H1 (cell line): ENCODE results near the gene FGF14. TPM values are rescaled to one million over a fixed set of nuclear protein-coding genes. Genes with fewer than 3 reads are reported as not detected.

Source experiments
- CTCF ChIA-PET: fragments of 300-600 bp; sonication (Branson Sonifier 250); formaldehyde crosslinking; loops from one replicate; lab custom pipeline; 2021; ENCODE audit not compliant: partially characterized antibody; lab: Charles Lee
- POLR2A ChIA-PET: fragments of 300-600 bp; sonication (Branson Sonifier 250); formaldehyde crosslinking; loops from one replicate; lab custom pipeline; 2021; ENCODE audit warnings: inconsistent platforms; ENCODE audit not compliant: partially characterized antibody; lab: Charles Lee
- DNase-seq, 2 experiments: peaks; one replicate each; pipeline versions ENCODE4 v3.0.0 to v3.0.0-alpha.2; 2010 to 2022; ENCODE audit warnings: low spot score in 2 of 2, low read depth in 1 of 2, mixed read lengths in 1 of 2
- FAIRE-seq: peaks from 2 replicates; lab custom pipeline; 2011; peaks lifted over from hg19 to GRCh38; lab: Jason Lieb, UNC
- H2AFZ ChIP-seq: 2 replicates; pipeline ENCODE4 v1.8.1; 2012; ENCODE audit warnings: low read length, inconsistent platforms
- H2AK5ac ChIP-seq: 2 replicates; pipeline ENCODE4 v1.6.1; 2013; ENCODE audit warnings: low read depth, low read length
- H2BK120ac ChIP-seq: replicated peaks from 2 replicates; pipeline ENCODE3; 2013; ENCODE audit warnings: low read depth, low read length, inconsistent platforms
- H2BK12ac ChIP-seq: 2 replicates; pipeline ENCODE4 v1.6.1; 2013; ENCODE audit warnings: low read depth, low read length
- H2BK15ac ChIP-seq: 2 replicates; pipeline ENCODE4 v1.6.1; 2013; ENCODE audit warnings: low read length
- H2BK20ac ChIP-seq: 2 replicates; pipeline ENCODE4 v1.6.1; 2013; ENCODE audit warnings: low read length
- H2BK5ac ChIP-seq: 2 replicates; pipeline ENCODE4 v1.6.1; 2013; ENCODE audit warnings: low read depth, low read length
- H3K14ac ChIP-seq: 2 replicates; pipeline ENCODE4 v1.6.1; 2013; ENCODE audit warnings: inconsistent platforms; ENCODE audit not compliant: insufficient read length
- H3K18ac ChIP-seq: 2 replicates; pipeline ENCODE4 v1.6.1; 2013; ENCODE audit warnings: low read length; ENCODE audit errors: extremely low read depth
- H3K23ac ChIP-seq: 2 replicates; pipeline ENCODE4 v1.6.1; 2013; ENCODE audit warnings: inconsistent platforms; ENCODE audit not compliant: insufficient read length
- H3K23me2 ChIP-seq: 2 replicates; pipeline ENCODE4 v1.6.1; 2013; ENCODE audit warnings: low read depth, low read length
- H3K27ac ChIP-seq: 2 replicates; pipeline ENCODE4 v1.6.1; 2011; ENCODE audit warnings: low read depth, low read length, inconsistent platforms
- H3K27me3 ChIP-seq, 4 experiments: replicated peaks in 1 of 4; 1 replicate in 1 of 4; 2 replicates in 3 of 4; pipeline versions ENCODE4 v1.6.1 to v1.8.1; 2011 to 2013; ENCODE audit warnings: low read length in 3 of 4, mild to moderate bottlenecking in 3 of 4, inconsistent platforms in 2 of 4, mixed read lengths in 2 of 4, moderate library complexity in 1 of 4; ENCODE audit not compliant: control insufficient read depth in 3 of 4, insufficient read depth in 3 of 4; ENCODE audit errors: extremely low read depth in 1 of 4
- H3K36me3 ChIP-seq, 4 experiments: 2 replicates each; pipeline versions ENCODE4 v1.6.1 to v1.8.1; 2011 to 2013; ENCODE audit warnings: mild to moderate bottlenecking in 4 of 4, low read length in 3 of 4, moderate library complexity in 2 of 4, control low read depth in 1 of 4, inconsistent platforms in 1 of 4; ENCODE audit not compliant: insufficient read depth in 4 of 4, control insufficient read depth in 2 of 4
- H3K4ac ChIP-seq: replicated peaks from 2 replicates; pipeline ENCODE3; 2013; ENCODE audit warnings: low read length, low read depth, mixed read lengths, inconsistent platforms; ENCODE audit not compliant: insufficient read length
- H3K4me1 ChIP-seq, 4 experiments: replicated peaks in 1 of 4; 1 replicate in 1 of 4; 2 replicates in 3 of 4; pipeline versions ENCODE4 v1.6.1 to v1.8.1; 2011 to 2013; ENCODE audit warnings: low read length in 3 of 4, inconsistent platforms in 2 of 4, mixed read lengths in 1 of 4; ENCODE audit not compliant: insufficient read depth in 4 of 4, control insufficient read depth in 3 of 4
- H3K4me2 ChIP-seq, 2 experiments: 2 replicates each; pipeline versions ENCODE4 v1.6.1 to v1.8.1; 2011 to 2013; ENCODE audit warnings: low read depth in 2 of 2, low read length in 2 of 2, control low read depth in 1 of 2, inconsistent platforms in 1 of 2, mild to moderate bottlenecking in 1 of 2; ENCODE audit not compliant: insufficient read depth in 1 of 2
- H3K4me3 ChIP-seq, 4 experiments: fragments of 200-600, 300-600 bp in 1 of 4; sonication (generic), shearing (Covaris generic), sonication (Bioruptor Twin) in 1 of 4; 2 replicates each; pipeline versions ENCODE4 v1.5.1 to v1.8.1; 2011 to 2016; ENCODE audit warnings: low read length in 4 of 4, low read depth in 3 of 4, control low read depth in 2 of 4, inconsistent platforms in 2 of 4, mild to moderate bottlenecking in 2 of 4, mixed read lengths in 1 of 4, moderate library complexity in 1 of 4; ENCODE audit not compliant: insufficient read depth in 2 of 4; ENCODE audit errors: extremely low read depth in 1 of 4
- H3K56ac ChIP-seq: replicated peaks from 2 replicates; pipeline ENCODE3; 2013; ENCODE audit warnings: low read depth, mild to moderate bottlenecking, mixed read lengths, low read length, inconsistent platforms; ENCODE audit not compliant: insufficient read length
- H3K79me1 ChIP-seq: 2 replicates; pipeline ENCODE4 v1.6.1; 2013; ENCODE audit warnings: low read depth, low read length, control low read depth
- H3K79me2 ChIP-seq, 2 experiments: 2 replicates each; pipeline versions ENCODE4 v1.6.1 to v1.8.1; 2012 to 2013; ENCODE audit warnings: low read length in 2 of 2, mild to moderate bottlenecking in 2 of 2, inconsistent platforms in 1 of 2; ENCODE audit not compliant: insufficient read depth in 2 of 2, control insufficient read depth in 1 of 2
- H3K9ac ChIP-seq, 4 experiments: replicated peaks in 1 of 4; 1 replicate in 1 of 4; 2 replicates in 3 of 4; pipeline versions ENCODE4 v1.6.1 to v1.8.1; 2011 to 2013; ENCODE audit warnings: low read depth in 3 of 4, low read length in 3 of 4, control low read depth in 2 of 4, mild to moderate bottlenecking in 2 of 4, moderate library complexity in 2 of 4, inconsistent platforms in 1 of 4; ENCODE audit errors: extremely low read depth in 1 of 4
- H3K9me3 ChIP-seq, 2 experiments: 2 replicates each; pipeline versions ENCODE4 v1.6.1 to v1.8.1; 2012 to 2013; ENCODE audit warnings: mild to moderate bottlenecking in 2 of 2, moderate library complexity in 2 of 2, control low read depth in 1 of 2, inconsistent platforms in 1 of 2, low read depth in 1 of 2, low read length in 1 of 2, mixed read lengths in 1 of 2; ENCODE audit not compliant: insufficient read depth in 2 of 2
- H4K20me1 ChIP-seq, 2 experiments: replicated peaks in 1 of 2; 2 replicates each; pipeline versions ENCODE3 to v1.8.1; 2011 to 2013; ENCODE audit warnings: inconsistent platforms in 2 of 2, low read length in 2 of 2, mild to moderate bottlenecking in 1 of 2; ENCODE audit not compliant: insufficient read depth in 2 of 2, control insufficient read depth in 1 of 2
- H4K5ac ChIP-seq: 2 replicates; pipeline ENCODE4 v1.6.1; 2013; ENCODE audit warnings: low read length, low read depth, mixed read lengths, inconsistent platforms; ENCODE audit not compliant: insufficient read length
- H4K8ac ChIP-seq: 2 replicates; pipeline ENCODE4 v1.8.0; 2013; ENCODE audit warnings: mild to moderate bottlenecking, moderate library complexity, low read length, inconsistent platforms; ENCODE audit not compliant: insufficient read depth; ENCODE audit errors: extremely low read depth
- H4K91ac ChIP-seq: replicated peaks from 2 replicates; pipeline ENCODE3; 2013; ENCODE audit warnings: low read length, mixed read lengths, inconsistent platforms; ENCODE audit not compliant: insufficient read length
- ATF3 ChIP-seq: IDR thresholded peaks from 2 replicates; pipeline ENCODE4 v1.6.1; 2011; ENCODE audit warnings: low read depth, mild to moderate bottlenecking, low read length; ENCODE audit not compliant: insufficient read depth
- BRCA1 ChIP-seq: IDR thresholded peaks from 2 replicates; pipeline ENCODE4 v1.6.1; 2012; ENCODE audit warnings: low read depth, low read length, improper control_type of control experiment
- KDM4A ChIP-seq: IDR thresholded peaks from one replicate; pipeline ENCODE4 v1.7.1; 2012; ENCODE audit warnings: low read depth, mild to moderate bottlenecking, moderate library complexity, low read length, inconsistent platforms; ENCODE audit not compliant: severe bottlenecking
- POU5F1 ChIP-seq: IDR thresholded peaks from 2 replicates; pipeline ENCODE4 v1.6.1; 2011; ENCODE audit warnings: low read depth, mild to moderate bottlenecking, low read length, moderate library complexity
- RAD21 ChIP-seq, 2 experiments: IDR thresholded peaks in 1 of 2; conservative IDR thresholded peaks in 1 of 2; 2 replicates each; pipeline ENCODE4 v1.6.1; 2011; ENCODE audit warnings: low read depth in 2 of 2, low read length in 2 of 2, improper control_type of control experiment in 1 of 2, inconsistent platforms in 1 of 2, mild to moderate bottlenecking in 1 of 2, moderate library complexity in 1 of 2
- TAF7 ChIP-seq: optimal IDR thresholded peaks from 2 replicates; pipeline ENCODE3; 2011; ENCODE audit warnings: low read depth, mild to moderate bottlenecking, inconsistent platforms, low read length, moderate library complexity, borderline replicate concordance
- TBP ChIP-seq: IDR thresholded peaks from 2 replicates; pipeline ENCODE4 v1.6.1; 2011; ENCODE audit warnings: low read depth, low read length, improper control_type of control experiment
- WGBS, 2 experiments: shearing (Covaris generic) in 1 of 2; methylation state at CpG; one replicate each; pipeline versions ENCODE4 v1.1.6 to v1.1.7; 2013 to 2015; ENCODE audit warnings: low lambda C conversion rate in 2 of 2, mixed read lengths in 2 of 2, inconsistent platforms in 1 of 2, low coverage in 1 of 2, missing lambda C conversion rate in 1 of 2; ENCODE audit not compliant: insufficient replicate concordance in 2 of 2, insufficient coverage in 1 of 2, insufficient read length in 1 of 2; ENCODE audit errors: extremely low coverage in 1 of 2, missing lambda C conversion rate in 1 of 2; 5-methylcytosine and 5-hydroxymethylcytosine counted together
- polyA plus RNA-seq, 7 experiments: library from polyadenylated mRNA; depleted of rRNA in 3 of 7; stranded (reverse) in 5 of 7; unstranded in 2 of 7; fragments of >200 nt in 5 of 7; fragments of 200-250 nt in 2 of 7; gene quantifications; 1 replicate in 5 of 7; 2 replicates in 1 of 7; 4 replicates in 1 of 7; pipeline versions ENCODE4 v1.2.1 to v1.2.3, GENCODE V29; 2011 to 2013; ENCODE audit warnings: missing spikeins in 2 of 7, mixed read lengths in 2 of 7
- total RNA-seq: library from RNA; stranded (reverse); fragmentation: NEBNext Ultra II Directional; extraction: Animal tissue kit (Norgen Biotek cat#: 25700); gene quantifications from 2 replicates; pipeline ENCODE4 v1.2.1, GENCODE V29; 2021

Gene FGF14
- total and polyA plus RNA-seq, 2 of the 8 experiments (the other 6 are each of a cell fraction or from before 2014, with no cell fraction given) = 0.05 to 0.58 TPM

DNA sequence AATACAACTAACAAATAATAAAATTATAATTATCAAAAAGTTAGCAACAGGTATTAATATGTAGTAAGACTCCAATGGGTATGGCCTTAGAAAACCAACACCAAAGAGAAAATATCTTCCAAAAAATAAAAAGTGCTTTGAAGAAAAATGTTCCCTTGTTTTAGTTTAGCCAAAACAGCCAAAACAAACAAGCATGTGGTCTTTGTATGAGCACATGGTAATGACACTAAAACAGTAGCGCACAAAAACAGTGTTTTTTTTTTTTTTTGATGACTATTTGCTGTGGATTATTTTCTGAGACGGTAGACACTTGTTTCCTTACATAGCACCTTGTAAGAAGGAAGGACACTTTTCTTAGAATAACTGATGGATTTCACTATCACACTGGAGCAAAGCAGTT lies 490.1 kb downstream of the FGF14 start:
- H3K4me3 ChIP-seq = no peak overlapping the region
- H3K18ac ChIP-seq = no peak overlapping the region
- no peak overlapping the region for H2BK5ac ChIP-seq
- H3K27me3 ChIP-seq = peaks cover 9 to 21% (median 16%) of the 10 kb centered on the region in 4 experiments
- H2AK5ac ChIP-seq = no peak overlapping the region
- H3K4me1 ChIP-seq = peaks cover 0 to 2% (median 0%) of the 10 kb centered on the region in 4 experiments; a peak in 1 of 7 replicates
- H3K27ac ChIP-seq = no peak overlapping the region
- DNase-seq (no peak), FAIRE-seq (no peak)
- H3K36me3 ChIP-seq = no peaks in the 10 kb centered on the region
- no peak overlapping the region for H3K4ac ChIP-seq
- H4K20me1 ChIP-seq = no peaks in the 10 kb centered on the region
- H2BK15ac ChIP-seq = no peak overlapping the region
- no peaks in the 10 kb centered on the region for H3K79me1 ChIP-seq
- peaks cover 5% of the 10 kb centered on the region; the same call in 1 of the 2 replicates for H3K23me2 ChIP-seq
- no peak overlapping the region for H2AFZ ChIP-seq
- H3K9ac ChIP-seq = no peak overlapping the region
- H4K91ac ChIP-seq = no peak overlapping the region
- H2BK120ac ChIP-seq = no peak overlapping the region
- H3K4me2 ChIP-seq = no peak overlapping the region
- POLR2A ChIA-PET = no interaction called here
- H2BK12ac ChIP-seq = no peak overlapping the region
- H3K56ac ChIP-seq = no peak overlapping the region
- H3K14ac ChIP-seq = no peak overlapping the region
- CTCF ChIA-PET = no interaction called here
- H3K23ac ChIP-seq = no peak overlapping the region
- no peaks in the 10 kb centered on the region for H3K9me3 ChIP-seq
- no peak overlapping the region for H4K5ac ChIP-seq
- H3K79me2 ChIP-seq = no peaks in the 10 kb centered on the region
- WGBS, 2 experiments = 95% methylated on average over 2 of the region's 2 CpGs; no CpG with 5 or more reads in 1 of the 2 experiments
- no peak overlapping the region for H4K8ac ChIP-seq
- H2BK20ac ChIP-seq = no peak overlapping the region
- TF ChIP-seq RAD21 (IDR thresholded peaks at IDR 0.05 in 1 of 2, conservative IDR thresholded peaks at IDR 0.05 in 1 of 2; ENCODE audit: low read depth in 2 of 2, low read length in 2 of 2) (no peak), ATF3 (no peak), BRCA1 (no peak), POU5F1 (no peak), TAF7 (no peak), KDM4A (no peak), TBP (no peak)
